Activated naive CD8-positive, alpha-beta T cell treated with anti-CD3 and anti-CD28 coated beads, Interleukin-2, amount 50 U/mL, for 24 hours (primary cell): ENCODE measurements around the gene MGP.

Experiments used
- ATAC-seq: fragments of 150-1000 bp; cut with Tn5 transposase; one replicate; pipeline ENCODE4 v1.10.0; 2021
- DNase-seq: peaks from one replicate; pipeline ENCODE4 v3.0.0; 2021
- H3K27ac Mint-ChIP-seq: one replicate; pipeline ENCODE4 v1.8.0; 2021; ENCODE audit warnings: mild to moderate bottlenecking, mixed read lengths
- H3K27me3 Mint-ChIP-seq: one replicate; pipeline ENCODE4 v1.8.0; 2021; ENCODE audit warnings: mixed read lengths
- H3K36me3 Mint-ChIP-seq: one replicate; pipeline ENCODE4 v1.8.0; 2021; ENCODE audit warnings: low read depth, mixed read lengths
- H3K4me1 Mint-ChIP-seq: one replicate; pipeline ENCODE4 v1.8.0; 2021; ENCODE audit warnings: mixed read lengths
- H3K4me3 Mint-ChIP-seq: one replicate; pipeline ENCODE4 v1.8.0; 2021; ENCODE audit warnings: mild to moderate bottlenecking, moderate library complexity, mixed read lengths
- H3K9me3 Mint-ChIP-seq: one replicate; pipeline ENCODE4 v1.8.0; 2021; ENCODE audit warnings: mixed read lengths

The MGP gene

DNA sequence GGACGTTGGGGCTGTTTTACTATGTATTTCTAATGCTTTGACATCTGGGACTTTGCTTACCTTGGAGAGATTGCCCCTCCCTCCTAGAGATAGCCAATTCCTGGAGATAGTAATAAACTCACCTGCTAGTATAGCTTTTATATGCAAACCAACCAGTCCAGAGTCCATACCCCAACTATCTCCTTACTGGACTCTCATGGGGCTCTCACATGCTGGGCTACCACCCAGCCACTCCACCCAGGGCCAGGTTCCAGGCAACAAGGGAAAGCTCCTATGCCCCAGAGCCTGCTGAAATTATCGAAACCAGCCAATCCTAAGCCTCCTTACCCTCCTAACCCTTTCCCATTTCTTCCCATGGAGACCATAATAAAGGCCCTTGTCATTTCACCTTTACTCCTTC is 25.5 kb upstream of the MGP start:
- peaks cover 51% of the 10 kb centered on the region for H3K4me1 Mint-ChIP-seq
- no peaks in the 10 kb centered on the region for H3K9me3 Mint-ChIP-seq
- no peak for ATAC-seq
- peaks cover 23% of the 10 kb centered on the region for H3K36me3 Mint-ChIP-seq
- H3K4me3 Mint-ChIP-seq, result no peak overlapping the region
- peak overlapping the region; percentile 95 for H3K27ac Mint-ChIP-seq
- H3K27me3 Mint-ChIP-seq, result no peaks in the 10 kb centered on the region
- no peak for DNase-seq

DNA sequence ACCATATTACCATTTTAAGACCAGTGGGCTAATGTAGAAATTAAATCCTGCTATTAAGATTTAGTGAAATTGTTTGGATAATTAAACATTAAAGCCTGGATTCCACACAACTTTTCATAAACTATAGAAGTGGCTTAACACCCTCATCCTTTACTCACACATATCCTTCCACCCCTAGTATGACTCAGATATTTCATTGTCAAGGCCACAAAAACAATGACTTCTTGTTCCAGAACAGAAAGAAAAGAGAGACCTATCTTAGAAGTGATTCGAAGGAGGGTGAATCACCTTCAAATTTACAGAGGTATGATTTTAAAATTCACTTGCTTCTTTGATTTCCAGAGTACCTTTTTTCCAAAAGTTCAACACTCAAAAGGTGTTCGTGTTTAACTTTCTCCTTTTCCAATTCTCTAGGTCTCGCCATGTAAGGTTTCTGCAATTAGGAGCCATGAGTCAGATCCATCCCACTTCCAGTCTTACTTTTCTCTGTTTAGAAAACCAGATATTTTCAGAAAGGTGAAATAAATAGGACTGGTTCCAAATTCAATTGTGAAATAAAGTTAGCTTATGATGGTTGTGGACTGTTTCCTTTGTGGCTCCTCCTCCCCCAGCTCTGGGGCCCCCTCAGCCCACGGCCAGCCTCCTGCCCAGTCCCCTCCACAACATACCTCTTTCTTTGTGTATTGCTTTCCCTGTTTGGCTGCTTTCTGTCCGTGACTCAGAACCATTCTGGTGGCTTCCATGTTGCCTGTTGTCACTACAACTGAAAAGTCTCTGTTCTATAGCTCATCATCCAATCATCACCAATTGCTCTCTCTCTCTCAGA is 24.6 kb upstream of the MGP start:
- H3K9me3 Mint-ChIP-seq, result no peaks in the 10 kb centered on the region
- H3K36me3 Mint-ChIP-seq, result peaks cover 24% of the 10 kb centered on the region

DNA sequence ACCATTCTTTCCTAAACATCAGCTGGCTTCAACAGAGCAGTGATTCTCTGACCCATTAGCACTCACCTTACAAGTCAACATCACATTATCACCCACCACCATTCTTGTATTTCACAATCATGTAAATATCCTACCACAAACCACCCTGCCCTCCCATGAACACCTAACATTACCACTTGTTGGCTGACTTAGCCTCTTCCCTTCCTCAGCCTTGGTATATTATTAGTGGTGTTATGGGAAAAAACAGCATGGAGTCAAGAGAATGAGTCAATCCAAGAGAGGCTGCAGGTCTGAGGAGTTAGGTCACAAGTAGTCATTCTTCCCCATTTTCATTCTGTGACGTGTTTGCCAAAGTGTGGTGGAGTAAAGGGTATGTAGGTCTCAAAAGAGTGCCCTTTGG is 22.3 kb upstream of the MGP start:
- no peaks in the 10 kb centered on the region for H3K27me3 Mint-ChIP-seq
- H3K36me3 Mint-ChIP-seq, result peaks cover 13% of the 10 kb centered on the region
- no peak overlapping the region for H3K27ac Mint-ChIP-seq
- H3K4me3 Mint-ChIP-seq, result no peak overlapping the region
- peak; percentile 35 for ATAC-seq
- H3K9me3 Mint-ChIP-seq, result no peaks in the 10 kb centered on the region
- DNase-seq, result no peak
- H3K4me1 Mint-ChIP-seq, result peaks cover 43% of the 10 kb centered on the region

More for the DNA sequence above, 24.6 kb upstream of the MGP start:
- DNase-seq (peak; percentile 23), ATAC-seq (peak; percentile 77)
- H3K27me3 Mint-ChIP-seq, result no peaks in the 10 kb centered on the region
- peak overlapping the region; percentile 95 for H3K27ac Mint-ChIP-seq
- peaks cover 52% of the 10 kb centered on the region for H3K4me1 Mint-ChIP-seq
- peak overlapping the region; percentile 64 for H3K4me3 Mint-ChIP-seq

DNA sequence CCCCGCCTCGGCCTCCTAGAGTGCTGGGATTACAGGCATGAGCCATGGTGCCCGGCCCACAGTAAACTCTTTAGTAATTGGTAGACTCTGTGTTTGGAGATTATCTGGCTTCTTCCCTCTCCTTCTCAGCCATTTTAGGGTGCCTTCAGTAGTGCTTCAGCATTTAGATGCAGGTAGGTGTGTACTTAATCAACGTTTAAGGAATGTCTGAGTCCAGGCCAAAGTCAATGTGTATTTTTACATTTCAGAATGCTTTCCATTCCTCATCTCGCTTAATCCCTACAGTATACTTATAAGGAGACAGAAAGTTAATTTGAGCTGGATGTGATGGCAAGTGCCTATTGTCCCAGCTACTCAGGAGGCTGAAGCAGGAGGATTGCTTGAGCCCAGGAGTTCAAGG is 20.5 kb upstream of the MGP start:
- H3K4me3 Mint-ChIP-seq, result no peak overlapping the region
- ATAC-seq, result no peak

DNA sequence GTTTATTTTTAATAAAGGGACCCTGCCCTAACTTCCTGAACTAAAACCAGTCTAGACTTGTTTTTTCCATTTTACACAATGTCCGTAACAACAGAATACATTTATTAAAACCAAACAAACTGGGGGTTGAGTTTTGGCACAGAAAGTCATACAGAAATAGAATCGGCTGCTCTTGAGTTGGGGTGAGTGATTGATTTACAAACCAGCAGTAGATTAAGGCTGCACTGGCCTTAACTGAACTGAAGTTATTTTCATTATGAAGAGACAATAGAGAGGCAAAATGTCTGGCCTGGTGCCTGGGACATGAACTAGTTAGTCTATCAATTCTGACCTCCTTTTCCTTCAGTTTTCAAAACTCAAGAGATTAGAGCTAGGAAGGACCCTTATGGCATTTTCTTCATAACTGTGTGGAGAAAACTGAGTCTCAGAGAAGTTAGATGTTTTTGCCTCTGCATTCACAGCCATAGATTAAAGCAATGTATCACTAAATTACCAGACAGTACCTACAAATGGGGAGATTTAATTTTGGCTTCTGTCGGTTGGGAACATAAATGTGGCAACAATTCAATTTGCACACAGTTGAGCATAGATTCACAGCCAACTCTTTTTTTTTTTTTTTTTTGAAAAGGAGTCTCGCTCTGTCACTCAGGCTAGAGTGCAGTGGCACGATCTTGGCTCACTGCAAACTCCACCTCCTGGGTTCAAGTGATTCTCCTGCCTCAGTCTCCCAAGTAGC is 19.8 kb upstream of the MGP start:
- ATAC-seq (no peak), DNase-seq (no peak)
- Mint-ChIP-seq H3K4me3 (no peak overlapping the region), H3K27ac (no peak overlapping the region), H3K4me1 (peaks cover 34% of the 10 kb centered on the region), H3K27me3 (no peaks in the 10 kb centered on the region), H3K9me3 (no peaks in the 10 kb centered on the region), H3K36me3 (peaks cover 6% of the 10 kb centered on the region)

More for the DNA sequence above, 20.5 kb upstream of the MGP start:
- H3K27ac Mint-ChIP-seq, result no peak overlapping the region
- no peaks in the 10 kb centered on the region for H3K27me3 Mint-ChIP-seq
- peaks cover 9% of the 10 kb centered on the region for H3K36me3 Mint-ChIP-seq
- no peaks in the 10 kb centered on the region for H3K9me3 Mint-ChIP-seq
- DNase-seq, result no peak
- H3K4me1 Mint-ChIP-seq, result peaks cover 41% of the 10 kb centered on the region

DNA sequence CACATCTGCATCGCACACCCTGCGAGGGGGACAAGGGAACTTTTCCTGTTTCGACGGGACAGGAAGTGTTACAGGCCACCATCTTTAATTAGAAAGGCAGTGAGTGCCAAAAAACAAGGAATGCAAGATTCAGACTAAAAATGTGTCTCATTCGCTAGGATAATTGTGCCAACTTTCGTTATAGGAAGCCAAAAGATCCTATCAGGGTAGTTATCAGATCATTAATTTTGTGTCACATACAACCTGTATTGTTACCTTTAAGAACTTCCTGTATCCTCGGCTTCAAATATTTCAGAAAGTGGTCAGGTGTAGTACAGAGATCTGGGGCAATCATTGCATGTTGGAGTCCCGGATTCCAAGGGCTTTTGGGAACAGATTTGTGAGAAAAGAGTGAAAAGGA is 19.2 kb upstream of the MGP start:
- no peak for ATAC-seq
- Mint-ChIP-seq H3K4me1 (peaks cover 28% of the 10 kb centered on the region), H3K36me3 (peaks cover 6% of the 10 kb centered on the region), H3K27me3 (no peaks in the 10 kb centered on the region), H3K9me3 (no peaks in the 10 kb centered on the region), H3K4me3 (no peak overlapping the region), H3K27ac (no peak overlapping the region)
- no peak for DNase-seq

DNA sequence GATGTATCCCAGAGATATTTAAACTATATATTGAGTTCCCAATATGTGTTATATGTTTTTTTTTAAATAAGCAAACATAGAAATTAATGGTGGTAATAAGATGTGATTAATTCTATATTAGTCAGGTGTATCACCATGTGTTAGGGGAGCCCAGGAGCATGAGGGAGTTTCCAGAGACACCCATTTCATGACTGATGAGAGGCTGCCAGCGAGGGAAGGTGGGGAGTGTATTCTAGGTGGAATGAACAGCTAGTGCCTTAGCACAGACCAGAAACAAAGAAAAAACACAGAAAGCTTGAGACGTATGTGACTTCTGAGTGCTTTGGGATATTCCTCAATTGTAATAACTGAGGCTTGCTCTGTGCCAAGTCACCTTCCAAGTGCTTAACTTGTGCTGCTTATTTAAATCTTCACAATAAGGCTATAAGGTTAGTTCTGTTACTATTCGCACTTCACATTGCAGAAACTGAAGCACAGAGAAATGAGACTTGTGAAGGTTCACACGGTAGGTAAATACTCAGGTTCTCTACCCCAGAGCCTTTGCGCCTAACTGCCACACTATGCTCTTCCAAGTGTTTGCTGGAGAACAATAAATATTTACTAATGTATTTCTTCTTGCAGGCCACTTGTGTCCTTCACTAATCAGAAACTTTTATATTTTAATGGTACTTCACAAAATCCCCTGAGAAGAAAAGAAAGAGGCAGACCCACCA is 17.9 kb upstream of the MGP start:
- Mint-ChIP-seq H3K9me3 (no peaks in the 10 kb centered on the region), H3K36me3 (peaks cover 6% of the 10 kb centered on the region), H3K27me3 (no peaks in the 10 kb centered on the region), H3K27ac (no peak overlapping the region), H3K4me3 (no peak overlapping the region), H3K4me1 (peaks cover 22% of the 10 kb centered on the region)
- DNase-seq, result no peak
- no peak for ATAC-seq

DNA sequence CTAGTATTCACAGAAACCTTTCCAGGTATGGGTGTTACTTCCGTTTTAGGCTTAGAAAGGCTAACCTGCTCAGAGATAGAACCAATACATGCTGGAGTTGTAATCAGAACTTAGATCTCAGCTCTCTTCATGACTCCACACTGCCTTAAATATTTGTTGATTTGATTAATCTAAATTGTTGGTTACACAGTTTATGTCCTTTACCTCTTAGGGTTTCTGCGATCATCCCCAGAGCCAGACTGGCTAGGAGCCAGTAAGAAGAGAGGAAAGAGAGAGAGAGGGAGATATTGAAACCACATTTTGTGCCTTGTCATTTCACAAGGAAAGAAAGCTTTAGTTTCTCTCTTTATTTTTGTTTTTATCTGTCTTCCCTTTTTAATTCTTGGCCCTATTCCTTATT is 16.8 kb upstream of the MGP start:
- H3K27me3 Mint-ChIP-seq, result no peaks in the 10 kb centered on the region
- H3K9me3 Mint-ChIP-seq, result no peaks in the 10 kb centered on the region
- H3K27ac Mint-ChIP-seq, result no peak overlapping the region
- no peak overlapping the region for H3K4me3 Mint-ChIP-seq
- no peak for ATAC-seq
- peaks cover 11% of the 10 kb centered on the region for H3K4me1 Mint-ChIP-seq
- H3K36me3 Mint-ChIP-seq, result peaks cover 1% of the 10 kb centered on the region
- DNase-seq, result no peak

DNA sequence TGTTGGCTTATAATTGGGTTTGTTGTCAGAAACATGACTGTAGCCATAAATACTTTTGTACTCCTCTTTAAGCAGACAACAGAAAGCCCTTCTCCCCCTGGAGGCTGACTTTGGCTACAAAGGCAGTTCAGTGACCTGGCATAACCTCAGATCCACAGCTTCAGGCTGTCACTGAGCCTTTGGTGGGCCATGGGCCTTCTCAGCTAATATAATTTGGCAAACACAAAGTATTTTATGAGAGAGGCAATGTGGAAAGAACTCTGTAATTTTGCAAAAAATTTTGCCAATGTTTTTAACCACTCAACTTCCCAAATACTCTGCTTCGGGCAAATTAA is 15.5 kb upstream of the MGP start:
- ATAC-seq (no peak), DNase-seq (no peak)
- Mint-ChIP-seq H3K4me1 (peaks cover 10% of the 10 kb centered on the region), H3K4me3 (no peak overlapping the region), H3K36me3 (peaks cover 1% of the 10 kb centered on the region), H3K27ac (no peak overlapping the region), H3K9me3 (no peaks in the 10 kb centered on the region), H3K27me3 (no peaks in the 10 kb centered on the region)

DNA sequence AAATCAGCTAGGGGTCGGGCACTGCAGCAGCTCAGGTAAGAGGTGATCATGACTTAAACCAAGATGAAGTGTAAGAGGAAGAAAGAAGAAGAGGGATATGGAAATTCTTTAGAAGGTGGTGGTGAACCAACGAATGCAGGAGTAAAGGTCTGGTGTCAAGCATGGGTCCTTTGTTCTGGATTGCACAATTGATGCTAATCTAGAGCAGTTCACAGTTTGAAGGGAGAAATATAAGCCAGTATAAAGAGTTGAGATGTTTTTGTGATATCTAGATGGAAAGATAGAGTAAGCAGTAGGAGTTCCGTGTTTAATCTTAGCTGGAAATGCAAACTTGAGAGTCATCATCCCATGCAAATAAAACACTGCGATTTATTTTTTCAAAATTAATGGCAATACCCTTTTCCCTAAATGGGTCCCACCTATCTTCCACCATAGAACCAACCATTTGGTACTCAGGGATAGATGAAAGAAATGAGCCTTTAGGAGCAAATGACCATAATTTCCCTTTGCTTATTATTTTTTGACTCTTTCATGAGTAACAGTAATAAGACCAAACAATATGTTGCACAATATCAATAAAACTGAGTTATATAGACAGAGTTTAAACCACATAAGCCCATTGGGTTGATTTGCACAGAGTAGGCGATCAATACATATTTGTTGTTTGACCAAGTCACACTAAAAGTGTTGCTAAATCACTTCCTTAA is 15.0 kb upstream of the MGP start:
- Mint-ChIP-seq H3K4me1 (peaks cover 10% of the 10 kb centered on the region), H3K36me3 (peaks cover 1% of the 10 kb centered on the region), H3K4me3 (no peak overlapping the region), H3K9me3 (no peaks in the 10 kb centered on the region), H3K27me3 (no peaks in the 10 kb centered on the region), H3K27ac (no peak overlapping the region)
- no peak for ATAC-seq
- no peak for DNase-seq

DNA sequence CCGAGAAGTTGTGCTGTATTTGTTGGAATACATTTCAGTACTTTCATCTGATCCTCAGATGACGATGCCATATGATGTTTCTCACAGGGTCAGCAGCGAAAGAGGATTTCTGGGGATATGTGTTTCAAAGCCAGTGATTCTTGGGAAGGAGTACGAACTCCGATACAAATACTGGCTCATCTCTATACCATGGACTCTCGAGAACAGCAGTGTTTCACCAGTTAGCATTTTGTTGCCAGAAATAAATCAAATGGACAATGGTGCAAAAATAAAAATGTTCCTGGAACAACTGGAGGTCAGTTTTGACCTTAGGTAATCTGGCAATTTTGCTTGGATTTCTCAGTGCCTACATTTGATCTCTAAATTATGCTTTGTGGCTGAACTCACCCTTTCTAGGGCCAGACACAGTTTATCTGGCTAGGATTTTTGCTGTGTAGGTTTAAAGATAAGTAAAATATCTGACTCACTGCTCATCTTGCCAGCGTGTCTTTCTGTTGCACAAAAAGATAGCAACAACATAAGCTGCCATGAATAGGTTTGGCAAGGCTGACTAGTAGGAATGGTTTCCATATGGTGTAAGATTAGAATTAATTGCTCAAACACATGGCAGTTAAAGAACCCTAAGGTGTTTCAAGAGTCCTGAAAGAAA is 11.0 kb upstream of the MGP start:
- no peaks in the 10 kb centered on the region for H3K9me3 Mint-ChIP-seq
- no peak for ATAC-seq
- H3K27ac Mint-ChIP-seq, result no peak overlapping the region
- no peaks in the 10 kb centered on the region for H3K36me3 Mint-ChIP-seq
- no peak overlapping the region for H3K4me3 Mint-ChIP-seq
- no peak for DNase-seq
- no peaks in the 10 kb centered on the region for H3K27me3 Mint-ChIP-seq
- H3K4me1 Mint-ChIP-seq, result no peaks in the 10 kb centered on the region

DNA sequence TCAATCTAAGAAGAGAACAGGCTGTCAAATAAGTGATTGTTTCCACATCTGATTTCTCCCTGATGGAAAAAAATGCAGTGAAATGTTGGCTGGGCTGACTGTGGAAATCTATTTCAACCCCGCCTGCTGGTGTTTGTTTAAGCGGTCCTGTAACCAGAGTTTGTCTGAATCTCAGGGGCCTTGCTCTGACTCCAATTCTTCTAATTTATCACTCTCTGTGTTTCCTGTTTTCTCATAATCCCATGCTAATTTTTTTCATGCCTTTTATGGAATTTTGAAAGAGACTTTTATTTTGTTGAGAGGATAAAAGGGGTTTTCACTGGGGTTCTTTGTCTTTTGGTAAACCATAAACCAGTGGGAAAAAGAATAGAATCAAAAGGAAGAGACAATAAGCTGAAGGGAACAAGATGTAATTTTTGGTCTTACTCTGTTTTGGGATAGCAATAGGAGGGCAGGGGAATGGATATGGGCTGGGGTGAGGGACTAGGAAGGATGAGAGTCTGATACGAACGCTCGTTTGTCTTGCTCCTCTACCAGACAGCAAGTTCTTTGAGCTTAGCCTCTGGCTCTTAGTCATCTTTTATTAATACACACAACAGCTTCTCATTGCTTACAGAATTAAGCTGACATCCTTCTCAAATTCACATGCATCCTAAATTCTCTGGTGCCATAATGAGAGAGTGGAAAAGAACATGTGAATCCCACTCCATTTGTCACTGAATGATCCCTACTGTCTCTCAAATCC is 8.0 kb upstream of the MGP start:
- no peaks in the 10 kb centered on the region for H3K9me3 Mint-ChIP-seq
- no peaks in the 10 kb centered on the region for H3K36me3 Mint-ChIP-seq
- ATAC-seq (no peak), DNase-seq (no peak)
- no peak overlapping the region for H3K4me3 Mint-ChIP-seq
- no peak overlapping the region for H3K27ac Mint-ChIP-seq
- no peaks in the 10 kb centered on the region for H3K27me3 Mint-ChIP-seq
- H3K4me1 Mint-ChIP-seq, result no peaks in the 10 kb centered on the region

DNA sequence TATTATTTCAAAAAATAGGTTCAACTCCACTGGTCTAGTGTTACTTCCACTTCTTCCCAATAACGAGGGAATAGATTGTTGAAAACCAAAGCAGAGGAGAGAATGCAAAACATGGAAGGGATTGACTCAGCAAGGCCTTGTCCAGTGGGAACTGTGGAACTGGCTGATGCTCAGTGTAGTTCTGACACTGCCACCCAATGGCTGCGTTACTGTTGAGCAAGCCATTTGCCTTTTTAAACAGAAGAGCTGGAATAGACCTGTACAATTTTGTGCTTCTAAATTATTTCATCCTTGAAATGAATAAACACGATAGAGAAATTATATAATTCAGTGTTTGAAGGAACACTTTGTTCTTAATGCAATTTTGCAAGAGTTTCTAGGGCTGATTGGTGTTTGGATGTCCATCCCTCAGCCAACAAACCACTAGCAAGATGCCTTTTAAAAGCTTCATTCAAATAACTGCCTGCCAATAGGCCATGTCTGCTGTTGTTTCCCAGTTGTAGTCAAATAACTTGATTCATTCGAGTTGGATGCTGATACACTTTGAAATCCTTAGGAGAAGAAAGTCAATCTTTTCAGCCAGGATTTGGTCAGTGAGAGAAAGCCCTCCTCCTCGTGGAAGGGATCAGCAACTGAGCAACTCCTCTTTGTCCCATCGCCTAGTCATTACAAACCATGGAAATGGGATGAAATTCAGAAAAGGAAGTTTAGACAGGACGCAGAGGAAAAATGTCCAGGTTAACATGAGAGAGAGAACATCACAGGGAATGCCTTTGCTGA is 7.3 kb upstream of the MGP start:
- no peak overlapping the region for H3K4me3 Mint-ChIP-seq
- no peak overlapping the region for H3K27ac Mint-ChIP-seq
- H3K27me3 Mint-ChIP-seq, result peaks cover 3% of the 10 kb centered on the region
- no peaks in the 10 kb centered on the region for H3K36me3 Mint-ChIP-seq
- ATAC-seq (no peak), DNase-seq (no peak)
- H3K4me1 Mint-ChIP-seq, result no peaks in the 10 kb centered on the region
- H3K9me3 Mint-ChIP-seq, result no peaks in the 10 kb centered on the region
